SH-SY5Y (cell line): ENCODE measurements around the gene CELF5.

ENCODE experiments used
- GATA2 ChIP-seq: IDR thresholded peaks from 2 replicates; pipeline ENCODE4 v1.6.1; 2011; ENCODE audit warnings: mild to moderate bottlenecking, low read depth, low read length
- GATA3 ChIP-seq: IDR thresholded peaks from 2 replicates; pipeline ENCODE4 v1.6.1; 2011; ENCODE audit warnings: low read depth, mild to moderate bottlenecking, low read length, moderate library complexity

DNA sequence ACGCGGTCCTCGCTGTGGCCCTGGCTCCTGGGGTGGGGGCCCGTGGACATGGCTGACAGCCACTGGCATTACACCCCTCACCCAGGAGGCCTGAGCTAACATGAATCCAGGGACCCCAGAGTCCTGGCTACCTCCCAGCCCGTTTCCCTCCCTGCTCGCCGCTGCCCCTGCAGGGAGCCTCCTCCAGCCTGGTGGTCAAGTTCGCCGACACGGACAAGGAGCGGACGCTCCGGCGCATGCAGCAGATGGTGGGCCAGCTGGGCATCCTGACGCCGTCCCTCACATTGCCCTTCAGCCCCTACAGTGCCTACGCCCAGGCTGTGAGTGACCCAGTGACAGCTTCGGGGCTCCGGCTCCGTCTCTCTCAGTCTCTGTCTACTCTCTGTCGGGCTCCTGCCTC is 56.6 kb downstream of the CELF5 start:
- no peak for TF ChIP-seq GATA2
- no peak for TF ChIP-seq GATA3
